ENCODE data around the gene ZBTB8A. TPM values are rescaled to one million over a fixed set of nuclear protein-coding genes. Genes with fewer than 3 reads are reported as not detected.

ZBTB8A gene
- total RNA-seq, 1 donor from 2014 or later, result 8.4 TPM

- DNase-seq (no peak), ATAC-seq (no peak)
- Histone ChIP-seq H3K36me3 (peaks cover 40% of the 10 kb centered on the region), H3K4me1 (no peaks in the 10 kb centered on the region), H3K4me3 (no peak overlapping the region), H3K27ac (no peak overlapping the region), H3K9me3 (no peaks in the 10 kb centered on the region), H3K27me3 (ENCODE audit: low read depth) (no peaks in the 10 kb centered on the region)
- intact Hi-C loops (cut with DNase I), result no loop called here
- TF ChIP-seq CTCF (IDR thresholded peaks at IDR 0.05), result no peak
Observed at GRCh38 chr1:32592943-32593342, 53.7 kb downstream of the ZBTB8A start.

GRCh38 chr1:32600034-32600433, 60.8 kb downstream of the ZBTB8A start:
- Histone ChIP-seq H3K27ac (no peak overlapping the region), H3K4me3 (no peak overlapping the region), H3K36me3 (peaks cover 49% of the 10 kb centered on the region), H3K4me1 (no peaks in the 10 kb centered on the region), H3K9me3 (no peaks in the 10 kb centered on the region), H3K27me3 (ENCODE audit: low read depth) (no peaks in the 10 kb centered on the region)
- intact Hi-C loops (cut with DNase I), result no loop called here
- DNase-seq (no peak), ATAC-seq (no peak)
- TF ChIP-seq CTCF (IDR thresholded peaks at IDR 0.05), result no peak

- Histone ChIP-seq H3K4me3 (no peak overlapping the region), H3K9me3 (no peaks in the 10 kb centered on the region), H3K36me3 (peaks cover 1% of the 10 kb centered on the region), H3K4me1 (no peaks in the 10 kb centered on the region), H3K27me3 (ENCODE audit: low read depth) (no peaks in the 10 kb centered on the region), H3K27ac (no peak overlapping the region)
- intact Hi-C loops (cut with DNase I), result no loop called here
- no peak for DNase-seq
- ATAC-seq, result no peak
- no peak for TF ChIP-seq CTCF (IDR thresholded peaks at IDR 0.05)
Observed at GRCh38 chr1:32605711-32606424, 66.6 kb downstream of the ZBTB8A start.

GRCh38 chr1:32606565-32607371, 67.5 kb downstream of the ZBTB8A start:
- no peaks in the 10 kb centered on the region for H3K9me3 ChIP-seq
- intact Hi-C loops (cut with DNase I), result no loop called here
- ATAC-seq (no peak), DNase-seq (no peak)
- no peak for TF ChIP-seq CTCF (IDR thresholded peaks at IDR 0.05)
- H3K4me3 ChIP-seq, result no peak overlapping the region
- H3K27me3 ChIP-seq (ENCODE audit: low read depth), result no peaks in the 10 kb centered on the region
- H3K36me3 ChIP-seq, result no peaks in the 10 kb centered on the region
- peaks cover 3% of the 10 kb centered on the region for H3K4me1 ChIP-seq
- no peak overlapping the region for H3K27ac ChIP-seq

- peaks cover 14% of the 10 kb centered on the region for H3K4me1 ChIP-seq
- no peak overlapping the region for H3K4me3 ChIP-seq
- no peaks in the 10 kb centered on the region for H3K36me3 ChIP-seq
- no peak overlapping the region for H3K27ac ChIP-seq
- H3K9me3 ChIP-seq, result no peaks in the 10 kb centered on the region
- TF ChIP-seq CTCF (IDR thresholded peaks at IDR 0.05), result no peak
- intact Hi-C loops (cut with DNase I), result no loop called here
- ATAC-seq, result no peak
- no peak for DNase-seq
- no peaks in the 10 kb centered on the region for H3K27me3 ChIP-seq (ENCODE audit: low read depth)
Observed at GRCh38 chr1:32609180-32609579, 70.0 kb downstream of the ZBTB8A start.
